Activated CD8-positive, alpha-beta memory T cell treated with anti-CD3 and anti-CD28 coated beads for 4 hours (primary cell): ENCODE results near the gene RSPH6A.
"Not testable (repeated sequence)": the region's sequence is repeated elsewhere in the genome, so short reads cannot be mapped to it uniquely, and the experiment has no call there.

ENCODE experiments used
- DNase-seq, 2 donors: peaks; one replicate each; pipeline ENCODE4 v3.0.0-alpha.2; 2020; ENCODE audit warnings: low read depth in 2 of 2

Gene RSPH6A

GRCh38 chr19:45765702-45766295 is 49.3 kb downstream of the RSPH6A start:
- no peak for DNase-seq

- no peak for DNase-seq
Measured at GRCh38 chr19:45764945-45765701, 50.0 kb downstream of the RSPH6A start.

- no peak for DNase-seq
Measured at GRCh38 chr19:45764475-45764874, 50.6 kb downstream of the RSPH6A start.

- no peak for DNase-seq
Measured at GRCh38 chr19:45763691-45764294, 51.3 kb downstream of the RSPH6A start.

- DNase-seq: no peak
Measured at GRCh38 chr19:45762870-45763631, 52.1 kb downstream of the RSPH6A start.

GRCh38 chr19:45761714-45762113 is 53.4 kb downstream of the RSPH6A start:
- no peak for DNase-seq

- DNase-seq: no peak
Measured at GRCh38 chr19:45758921-45759320, 56.2 kb downstream of the RSPH6A start.

GRCh38 chr19:45757695-45758094 is 57.4 kb downstream of the RSPH6A start:
- DNase-seq: no peak

GRCh38 chr19:45754323-45754722 is 60.8 kb downstream of the RSPH6A start:
- DNase-seq: no peak

GRCh38 chr19:45753548-45753947 is 61.6 kb downstream of the RSPH6A start:
- DNase-seq: no peak

GRCh38 chr19:45752639-45753038 is 62.5 kb downstream of the RSPH6A start:
- DNase-seq: no peak

GRCh38 chr19:45751483-45751882 is 63.6 kb downstream of the RSPH6A start:
- DNase-seq: not testable (repeated sequence)

- no peak for DNase-seq
Measured at GRCh38 chr19:45747513-45747912, 67.6 kb downstream of the RSPH6A start.

- DNase-seq: no peak
Measured at GRCh38 chr19:45746866-45747265, 68.2 kb downstream of the RSPH6A start.
